Activated B cell treated with CpG ODN at 0.5 μM for 24 hours (primary cell): ENCODE measurements around the gene RFC5. TPM values are rescaled to one million over a fixed set of nuclear protein-coding genes. Genes with fewer than 3 reads are reported as not detected.

Source experiments
- ATAC-seq: fragments of 200-7000 bp; cut with Tn5 transposase; one replicate; pipeline ENCODE4 v1.10.0; 2021; ENCODE audit warnings: low read depth, mild to moderate bottlenecking, moderate library complexity
- CTCF ChIA-PET: fragments of 350-600 bp; sonication (Branson Sonifier 250); formaldehyde crosslinking; loops from one replicate; lab custom pipeline; 2021; ENCODE audit warnings: antibody characterized with exemption; lab: Charles Lee
- POLR2A ChIA-PET: fragments of 350-600 bp; sonication (Branson Sonifier 250); formaldehyde crosslinking; loops from one replicate; lab custom pipeline; 2021; ENCODE audit warnings: antibody characterized with exemption; lab: Charles Lee
- DNase-seq: peaks from one replicate; pipeline ENCODE4 v3.0.0; 2022
- H3K27ac Mint-ChIP-seq: one replicate; pipeline ENCODE4 v1.8.0; 2020; ENCODE audit warnings: mixed read lengths
- H3K27me3 Mint-ChIP-seq: one replicate; pipeline ENCODE4 v1.8.0; 2021; ENCODE audit warnings: mixed read lengths
- H3K36me3 Mint-ChIP-seq: one replicate; pipeline ENCODE4 v1.8.0; 2021; ENCODE audit warnings: low read depth, mixed read lengths
- H3K4me1 Mint-ChIP-seq: one replicate; pipeline ENCODE4 v1.8.0; 2021; ENCODE audit warnings: mixed read lengths
- H3K4me3 Mint-ChIP-seq: one replicate; pipeline ENCODE4 v1.8.0; 2020; ENCODE audit warnings: mild to moderate bottlenecking, mixed read lengths
- H3K9me3 Mint-ChIP-seq: one replicate; pipeline ENCODE4 v1.8.0; 2020; ENCODE audit warnings: mixed read lengths
- CTCF ChIP-seq: fragments of 200-600 bp; IDR thresholded peaks from one replicate; pipeline ENCODE4 v1.8.0; 2022; ENCODE audit warnings: antibody characterized with exemption, mild to moderate bottlenecking
- intact Hi-C: fragments of 100-400 bp; cut with micrococcal nuclease; formaldehyde crosslinking; loops from one replicate; pipeline ENCODE4 v1.15.1; 2024
- total RNA-seq: library from RNA; stranded (reverse); gene quantifications from 2 replicates; pipeline ENCODE4 v1.2.3, GENCODE V29; 2022

Gene RFC5
- total RNA-seq, 1 donor from 2014 or later: 20.1 TPM

- ChIA-PET CTCF (interaction anchor here (1.5 kb wide), 1 partner anchor 10 kb away, joined by 5 read pairs; no protein-coding TSS in a partner anchor), POLR2A (interaction anchor here (0.5 to 0.7 kb wide), 3 partner anchors 10 to 95 kb away, joined by 3 to 7 read pairs (median 3); no protein-coding TSS in a partner anchor)
- H3K9me3 Mint-ChIP-seq: no peaks in the 10 kb centered on the region
- H3K36me3 Mint-ChIP-seq: peaks cover 52% of the 10 kb centered on the region
- H3K4me1 Mint-ChIP-seq: no peaks in the 10 kb centered on the region
- H3K27ac Mint-ChIP-seq: no peak overlapping the region
- no peak overlapping the region for H3K4me3 Mint-ChIP-seq
- ATAC-seq (no peak), DNase-seq (no peak)
- TF ChIP-seq CTCF: no peak
- H3K27me3 Mint-ChIP-seq: no peaks in the 10 kb centered on the region
- intact Hi-C loops: no loop called here
Observed at GRCh38 chr12:118046430-118046829, 29.9 kb downstream of the RFC5 start.

- no peak for DNase-seq
- Mint-ChIP-seq H3K36me3 (peaks cover 23% of the 10 kb centered on the region), H3K27ac (no peak overlapping the region), H3K4me3 (no peak overlapping the region), H3K4me1 (peaks cover 9% of the 10 kb centered on the region), H3K27me3 (no peaks in the 10 kb centered on the region), H3K9me3 (no peaks in the 10 kb centered on the region)
- TF ChIP-seq CTCF: no peak
- ATAC-seq: no peak
- intact Hi-C loops: no loop called here
- POLR2A ChIA-PET: no interaction called here
- CTCF ChIA-PET: no interaction called here
Observed at GRCh38 chr12:118050972-118051910, 34.7 kb downstream of the RFC5 start.

- Mint-ChIP-seq H3K9me3 (no peaks in the 10 kb centered on the region), H3K27ac (no peak overlapping the region), H3K4me3 (no peak overlapping the region), H3K4me1 (peaks cover 10% of the 10 kb centered on the region), H3K27me3 (no peaks in the 10 kb centered on the region), H3K36me3 (peaks cover 21% of the 10 kb centered on the region)
- DNase-seq (no peak), ATAC-seq (no peak)
- CTCF ChIA-PET: no interaction called here
- TF ChIP-seq CTCF: no peak
- POLR2A ChIA-PET: no interaction called here
- intact Hi-C loops: no loop called here
Observed at GRCh38 chr12:118052324-118053070, 36.0 kb downstream of the RFC5 start.

GRCh38 chr12:118053071-118053985 is 36.8 kb downstream of the RFC5 start:
- DNase-seq (no peak), ATAC-seq (no peak)
- CTCF ChIA-PET: no interaction called here
- H3K4me3 Mint-ChIP-seq: no peak overlapping the region
- H3K27me3 Mint-ChIP-seq: no peaks in the 10 kb centered on the region
- no peak overlapping the region for H3K27ac Mint-ChIP-seq
- no peaks in the 10 kb centered on the region for H3K9me3 Mint-ChIP-seq
- H3K4me1 Mint-ChIP-seq: peaks cover 10% of the 10 kb centered on the region
- H3K36me3 Mint-ChIP-seq: peaks cover 21% of the 10 kb centered on the region
- intact Hi-C loops: no loop called here
- POLR2A ChIA-PET: no interaction called here
- no peak for TF ChIP-seq CTCF
